ENCODE results near the gene MAN2B2. TPM values are rescaled to one million over a fixed set of nuclear protein-coding genes. Genes with fewer than 3 reads are reported as not detected.
A peak's percentile ranks its signal among the peaks of the same experiment; 100 is the strongest.

MAN2B2 gene
- total and polyA plus RNA-seq, 9 of the 15 experiments (the other 6 are each of a cell fraction or from before 2014, with no cell fraction given), result 0.21 to 8.8 (median 3.7) TPM

DNA sequence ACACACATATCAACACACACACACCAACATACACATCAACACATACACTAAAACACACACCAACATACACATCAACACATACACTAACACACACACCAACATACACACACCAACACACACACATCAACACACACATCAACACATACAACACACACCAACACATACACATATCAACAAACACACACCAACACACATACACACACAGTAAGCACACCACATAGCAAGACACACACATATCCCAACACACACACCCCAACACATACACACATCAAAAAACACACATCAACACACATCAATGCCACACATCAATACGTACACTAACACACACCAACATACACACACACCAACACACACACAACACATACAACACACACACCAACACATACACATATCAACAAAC, 40.9 kb upstream of the MAN2B2 start:
- intact Hi-C loops (cut with micrococcal nuclease), result no loop called here
- peak; percentile 84 for FAIRE-seq
- H3K27me3 ChIP-seq (ENCODE audit: control insufficient read depth in 2 of 2, insufficient read depth in 2 of 2, low read length in 2 of 2), result peaks cover 42 to 86% of the 10 kb centered on the region in 2 experiments; a peak in 4 of 5 replicates
- TF ChIP-seq ZNF146 (CRISPR knock-in tag; IDR thresholded peaks at IDR 0.05; ENCODE audit: unreplicated experiment) (no peak), RFX1 (IDR thresholded peaks at IDR 0.05) (no peak), BHLHE40 (IDR thresholded peaks at IDR 0.05; ENCODE audit: low read length) (no peak), ZFP36 (IDR thresholded peaks at IDR 0.05; ENCODE audit: low read depth, low read length, partially characterized antibody) (no peak), PCBP1 (IDR thresholded peaks at IDR 0.05; ENCODE audit: low read depth, low read length, poor library complexity, severe bottlenecking) (no peak), KLF13 (tag; IDR thresholded peaks at IDR 0.05; ENCODE audit: borderline replicate concordance, low read depth) (no peak), ZNF699 (CRISPR knock-in tag; IDR thresholded peaks at IDR 0.05; ENCODE audit: insufficient replicate concordance) (no peak), ZNF253 (CRISPR knock-in tag; conservative IDR thresholded peaks at IDR 0.05) (no peak), SMC3 (conservative IDR thresholded peaks at IDR 0.05; ENCODE audit: insufficient read depth, low read depth, low read length) (no peak), FOXA3 (CRISPR knock-in tag; conservative IDR thresholded peaks at IDR 0.05 in 1 of 2, IDR thresholded peaks at IDR 0.05 in 1 of 2) (no peak), ZNF707 (CRISPR knock-in tag; conservative IDR thresholded peaks at IDR 0.05) (no peak), EP300 (IDR thresholded peaks at IDR 0.05; ENCODE audit: low read length) (no peak), THRB (CRISPR knock-in tag; conservative IDR thresholded peaks at IDR 0.05) (peak; percentile 45; the same call in 1 of the 2 replicates), PTBP1 (IDR thresholded peaks at IDR 0.05; ENCODE audit: low read depth, low read length) (no peak)
- TF ChIP-seq, protein P1, sequence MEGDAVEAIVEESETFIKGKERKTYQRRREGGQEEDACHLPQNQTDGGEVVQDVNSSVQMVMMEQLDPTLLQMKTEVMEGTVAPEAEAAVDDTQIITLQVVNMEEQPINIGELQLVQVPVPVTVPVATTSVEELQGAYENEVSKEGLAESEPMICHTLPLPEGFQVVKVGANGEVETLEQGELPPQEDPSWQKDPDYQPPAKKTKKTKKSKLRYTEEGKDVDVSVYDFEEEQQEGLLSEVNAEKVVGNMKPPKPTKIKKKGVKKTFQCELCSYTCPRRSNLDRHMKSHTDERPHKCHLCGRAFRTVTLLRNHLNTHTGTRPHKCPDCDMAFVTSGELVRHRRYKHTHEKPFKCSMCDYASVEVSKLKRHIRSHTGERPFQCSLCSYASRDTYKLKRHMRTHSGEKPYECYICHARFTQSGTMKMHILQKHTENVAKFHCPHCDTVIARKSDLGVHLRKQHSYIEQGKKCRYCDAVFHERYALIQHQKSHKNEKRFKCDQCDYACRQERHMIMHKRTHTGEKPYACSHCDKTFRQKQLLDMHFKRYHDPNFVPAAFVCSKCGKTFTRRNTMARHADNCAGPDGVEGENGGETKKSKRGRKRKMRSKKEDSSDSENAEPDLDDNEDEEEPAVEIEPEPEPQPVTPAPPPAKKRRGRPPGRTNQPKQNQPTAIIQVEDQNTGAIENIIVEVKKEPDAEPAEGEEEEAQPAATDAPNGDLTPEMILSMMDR (IDR thresholded peaks at IDR 0.05 in 2 of 3, conservative IDR thresholded peaks at IDR 0.05 in 1 of 3; ENCODE audit: insufficient read depth in 2 of 3, low read depth in 1 of 3, low read length in 3 of 3), result no peak
- TF ChIP-seq, protein P2, sequence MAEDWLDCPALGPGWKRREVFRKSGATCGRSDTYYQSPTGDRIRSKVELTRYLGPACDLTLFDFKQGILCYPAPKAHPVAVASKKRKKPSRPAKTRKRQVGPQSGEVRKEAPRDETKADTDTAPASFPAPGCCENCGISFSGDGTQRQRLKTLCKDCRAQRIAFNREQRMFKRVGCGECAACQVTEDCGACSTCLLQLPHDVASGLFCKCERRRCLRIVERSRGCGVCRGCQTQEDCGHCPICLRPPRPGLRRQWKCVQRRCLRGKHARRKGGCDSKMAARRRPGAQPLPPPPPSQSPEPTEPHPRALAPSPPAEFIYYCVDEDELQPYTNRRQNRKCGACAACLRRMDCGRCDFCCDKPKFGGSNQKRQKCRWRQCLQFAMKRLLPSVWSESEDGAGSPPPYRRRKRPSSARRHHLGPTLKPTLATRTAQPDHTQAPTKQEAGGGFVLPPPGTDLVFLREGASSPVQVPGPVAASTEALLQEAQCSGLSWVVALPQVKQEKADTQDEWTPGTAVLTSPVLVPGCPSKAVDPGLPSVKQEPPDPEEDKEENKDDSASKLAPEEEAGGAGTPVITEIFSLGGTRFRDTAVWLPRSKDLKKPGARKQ (CRISPR knock-in tag; IDR thresholded peaks at IDR 0.05), result no peak
- TF ChIP-seq, protein P3, sequence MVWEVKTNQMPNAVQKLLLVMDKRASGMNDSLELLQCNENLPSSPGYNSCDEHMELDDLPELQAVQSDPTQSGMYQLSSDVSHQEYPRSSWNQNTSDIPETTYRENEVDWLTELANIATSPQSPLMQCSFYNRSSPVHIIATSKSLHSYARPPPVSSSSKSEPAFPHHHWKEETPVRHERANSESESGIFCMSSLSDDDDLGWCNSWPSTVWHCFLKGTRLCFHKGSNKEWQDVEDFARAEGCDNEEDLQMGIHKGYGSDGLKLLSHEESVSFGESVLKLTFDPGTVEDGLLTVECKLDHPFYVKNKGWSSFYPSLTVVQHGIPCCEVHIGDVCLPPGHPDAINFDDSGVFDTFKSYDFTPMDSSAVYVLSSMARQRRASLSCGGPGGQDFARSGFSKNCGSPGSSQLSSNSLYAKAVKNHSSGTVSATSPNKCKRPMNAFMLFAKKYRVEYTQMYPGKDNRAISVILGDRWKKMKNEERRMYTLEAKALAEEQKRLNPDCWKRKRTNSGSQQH (CRISPR knock-in tag; IDR thresholded peaks at IDR 0.05), result 0 out of 2 replicates have a peak, but pooled peaks have one; percentile 37

More for the DNA sequence above, 40.9 kb upstream of the MAN2B2 start:
- POLR2A ChIA-PET, result no interaction called here
- ATAC-seq (no peak), DNase-seq (ENCODE audit: extremely low read depth in 1 of 4, low spot score in 3 of 4) (no peak)
- Histone ChIP-seq H3K27ac (ENCODE audit: extremely low read depth, low read depth, low read length) (no peak overlapping the region), H3K4me3 (no peak overlapping the region), H3K9ac (ENCODE audit: insufficient read depth in 1 of 2, low read depth in 2 of 2, low read length in 2 of 2) (no peak overlapping the region), H3K79me2 (ENCODE audit: control insufficient read depth, insufficient read depth, low read length) (no peaks in the 10 kb centered on the region), H3K36me3 (ENCODE audit: control insufficient read depth, insufficient read depth, low read length) (no peaks in the 10 kb centered on the region), H4K20me1 (replicated peaks; ENCODE audit: control insufficient read depth, insufficient read depth, low read length) (0 out of 2 replicates have a peak, but pooled peaks cover 6% of the 10 kb centered on the region), H3K9me1 (ENCODE audit: control insufficient read depth, insufficient read depth, low read length) (no peaks in the 10 kb centered on the region), H3K9me3 (replicated peaks; ENCODE audit: control insufficient read depth, insufficient read depth, low read depth, low read length) (no peaks in the 10 kb centered on the region; the same call in 1 of the 2 replicates), H2AFZ (ENCODE audit: low read depth, low read length) (no peak overlapping the region), H3K4me1 (replicated peaks in 1 of 2; ENCODE audit: control insufficient read depth in 2 of 2, insufficient read depth in 2 of 2, low read length in 2 of 2) (peaks cover 0 to 13% of the 10 kb centered on the region in 2 experiments; a peak in 2 of 5 replicates), H3K4me2 (ENCODE audit: insufficient read depth, low read length) (no peak overlapping the region)
- no TSS peak for BruUV-seq (replicated peaks)
- CTCF ChIA-PET (ENCODE audit: low intra/inter-chr PET ratio), result no interaction called here
- in situ Hi-C loops (cut with MboI), result no loop called here
- 71% methylated on average over 1 of the region's 1 CpG for WGBS (ENCODE audit: insufficient coverage, low coverage, missing lambda C conversion rate)

Data from K562 (cell line).